ENCODE data around the gene LIPH. TPM values are rescaled to one million over a fixed set of nuclear protein-coding genes. Genes with fewer than 3 reads are reported as not detected.

LIPH gene
- total and polyA plus RNA-seq, 2 experiments from 2014 or later: 1.5 to 2.3 TPM

- no peaks in the 10 kb centered on the region for H3K9me3 ChIP-seq (ENCODE audit: low read depth)
Measured at GRCh38 chr3:185549122-185549521, 3.3 kb downstream of the LIPH start.

GRCh38 chr3:185540695-185541094 is 11.7 kb downstream of the LIPH start:
- Histone ChIP-seq H3K36me3 (no peaks in the 10 kb centered on the region), H3K4me1 (ENCODE audit: low read depth) (no peaks in the 10 kb centered on the region), H3K4me3 (no peak overlapping the region), H3K27ac (no peak overlapping the region), H3K27me3 (no peaks in the 10 kb centered on the region), H3K9me3 (ENCODE audit: low read depth) (no peaks in the 10 kb centered on the region)
- no peak for DNase-seq (ENCODE audit: low read depth in 1 of 2, low spot score in 1 of 2)
- TF ChIP-seq CTCF (IDR thresholded peaks at IDR 0.05; ENCODE audit: low read depth, low read length): no peak

More at GRCh38 chr3:185549122-185549521, 3.3 kb downstream of the LIPH start:
- peak in 1 of 2 donors; percentile 98 for DNase-seq (ENCODE audit: low read depth in 1 of 2, low spot score in 1 of 2)
- no peaks in the 10 kb centered on the region for H3K4me1 ChIP-seq (ENCODE audit: low read depth)
- no peak overlapping the region for H3K27ac ChIP-seq
- H3K36me3 ChIP-seq: no peaks in the 10 kb centered on the region
- H3K27me3 ChIP-seq: no peaks in the 10 kb centered on the region
- no peak for TF ChIP-seq CTCF (IDR thresholded peaks at IDR 0.05; ENCODE audit: low read depth, low read length)
- no peak overlapping the region for H3K4me3 ChIP-seq

GRCh38 chr3:185539934-185540333 is 12.5 kb downstream of the LIPH start:
- Histone ChIP-seq H3K27ac (no peak overlapping the region), H3K4me1 (ENCODE audit: low read depth) (no peaks in the 10 kb centered on the region), H3K36me3 (no peaks in the 10 kb centered on the region), H3K4me3 (no peak overlapping the region), H3K27me3 (no peaks in the 10 kb centered on the region), H3K9me3 (ENCODE audit: low read depth) (no peaks in the 10 kb centered on the region)
- no peak for TF ChIP-seq CTCF (IDR thresholded peaks at IDR 0.05; ENCODE audit: low read depth, low read length)
- DNase-seq (ENCODE audit: low read depth in 1 of 2, low spot score in 1 of 2): no peak

- DNase-seq (ENCODE audit: low read depth in 1 of 2, low spot score in 1 of 2): peak in 1 of 2 donors; percentile 91
- Histone ChIP-seq H3K27ac (no peak overlapping the region), H3K4me1 (ENCODE audit: low read depth) (no peaks in the 10 kb centered on the region), H3K27me3 (no peaks in the 10 kb centered on the region), H3K36me3 (no peaks in the 10 kb centered on the region), H3K4me3 (no peak overlapping the region), H3K9me3 (ENCODE audit: low read depth) (no peaks in the 10 kb centered on the region)
- no peak for TF ChIP-seq CTCF (IDR thresholded peaks at IDR 0.05; ENCODE audit: low read depth, low read length)
Measured at GRCh38 chr3:185537369-185537970, 14.9 kb downstream of the LIPH start.

GRCh38 chr3:185534511-185534910 is 17.9 kb downstream of the LIPH start:
- Histone ChIP-seq H3K4me3 (no peak overlapping the region), H3K4me1 (ENCODE audit: low read depth) (peaks cover 4% of the 10 kb centered on the region), H3K27me3 (no peaks in the 10 kb centered on the region), H3K9me3 (ENCODE audit: low read depth) (no peaks in the 10 kb centered on the region), H3K36me3 (no peaks in the 10 kb centered on the region), H3K27ac (no peak overlapping the region)
- peak in 1 of 2 donors; percentile 61 for DNase-seq (ENCODE audit: low read depth in 1 of 2, low spot score in 1 of 2)
- TF ChIP-seq CTCF (IDR thresholded peaks at IDR 0.05; ENCODE audit: low read depth, low read length): no peak

All from cardiac muscle cell (in vitro differentiated cells and primary cell).